HepG2 (cell line): ENCODE data around the gene LGALS16. TPM values are rescaled to one million over a fixed set of nuclear protein-coding genes. Genes with fewer than 3 reads are reported as not detected.

Experiments used
- CHD2 ChIP-seq: IDR thresholded peaks from 2 replicates; pipeline ENCODE4 v1.6.1; 2011; ENCODE audit warnings: low read depth, low read length, improper control_type of control experiment
- KLF16 ChIP-seq, 2 experiments: sonication (generic) in 1 of 2; formaldehyde crosslinking in 1 of 2; IDR thresholded peaks; 2 replicates each; pipeline versions ENCODE4 v1.6.1 to v1.8.0; 2016 to 2023; ENCODE audit warnings: missing genetic modification reagents in 2 of 2, missing compliant biosample characterization in 1 of 2
- KLF6 ChIP-seq: IDR thresholded peaks from 2 replicates; pipeline ENCODE4 v1.8.0; 2016; ENCODE audit warnings: missing biosample characterization, missing genetic modification reagents
- MIER2 ChIP-seq: IDR thresholded peaks from 2 replicates; pipeline ENCODE4 v1.6.1; 2016; ENCODE audit warnings: missing biosample characterization, missing genetic modification reagents
- MTF1 ChIP-seq: sonication (generic); formaldehyde crosslinking; IDR thresholded peaks from 2 replicates; pipeline ENCODE4 v1.5.0; 2020; ENCODE audit warnings: missing genetic modification reagents
- NKX3-1 ChIP-seq: sonication (generic); formaldehyde crosslinking; IDR thresholded peaks from 2 replicates; pipeline ENCODE4 v1.5.0; 2020; ENCODE audit warnings: missing genetic modification reagents
- THAP11 ChIP-seq: IDR thresholded peaks from 2 replicates; pipeline ENCODE4 v1.6.1; 2016; ENCODE audit warnings: missing biosample characterization, missing genetic modification reagents
- ZNF232 ChIP-seq: sonication (generic); formaldehyde crosslinking; IDR thresholded peaks from 2 replicates; pipeline ENCODE4 v1.4.0; 2020; ENCODE audit warnings: missing genetic modification reagents, borderline replicate concordance
- ZNF3 ChIP-seq: IDR thresholded peaks from 2 replicates; pipeline ENCODE4 v1.7.0; 2017; ENCODE audit warnings: inconsistent platforms
- ZNF331 ChIP-seq: sonication (generic); formaldehyde crosslinking; IDR thresholded peaks from 2 replicates; pipeline ENCODE4 v1.4.0; 2020; ENCODE audit warnings: missing genetic modification reagents
- ZSCAN9 ChIP-seq: IDR thresholded peaks from 2 replicates; pipeline ENCODE4 v1.6.1; 2016; ENCODE audit warnings: borderline replicate concordance
- polyA plus RNA-seq, 8 experiments: library from polyadenylated mRNA; depleted of rRNA in 3 of 8; stranded (reverse) in 7 of 8; unstranded in 1 of 8; fragments of >200 nt; fragmentation: Illumina TruSeq in 4 of 8; extraction: Trizol in 4 of 8; gene quantifications; 2 replicates each; pipeline versions ENCODE4 v1.2.1 to v1.2.3, GENCODE V29; 2011 to 2016; ENCODE audit warnings: low read depth in 4 of 8, missing spikeins in 1 of 8, mixed read lengths in 1 of 8; ENCODE audit not compliant: insufficient read depth in 1 of 8
- total RNA-seq, 5 experiments: library from RNA; depleted of rRNA; stranded (reverse); fragments of >200 nt; fragmentation: Illumina TruSeq; extraction: Trizol; gene quantifications; 2 replicates each; pipeline ENCODE4 v1.2.3, GENCODE V29; 2016; ENCODE audit warnings: low read depth in 1 of 5
- TF ChIP-seq, protein P1 (sequence below): sonication (generic); formaldehyde crosslinking; IDR thresholded peaks from 2 replicates; pipeline ENCODE4 v1.4.0; 2020; ENCODE audit warnings: missing genetic modification reagents, borderline replicate concordance
- TF ChIP-seq, protein P2 (sequence below): IDR thresholded peaks from 2 replicates; pipeline ENCODE4 v1.6.1; 2018; ENCODE audit warnings: missing genetic modification reagents
- TF ChIP-seq, protein P3 (sequence below): IDR thresholded peaks from 2 replicates; pipeline ENCODE4 v1.4.0; 2020; ENCODE audit warnings: mild to moderate bottlenecking, missing genetic modification reagents
- TF ChIP-seq, protein P4 (sequence below): sonication (generic); formaldehyde crosslinking; conservative IDR thresholded peaks from 2 replicates; pipeline ENCODE4 v1.8.0; 2022; ENCODE audit warnings: mild to moderate bottlenecking, moderate library complexity, missing genetic modification reagents
- TF ChIP-seq, protein P5 (sequence below), 2 experiments: IDR thresholded peaks; 2 replicates each; pipeline ENCODE4 v1.6.1; 2011 to 2012; ENCODE audit warnings: low read length in 2 of 2, borderline replicate concordance in 1 of 2, low read depth in 1 of 2, mild to moderate bottlenecking in 1 of 2, moderate library complexity in 1 of 2

The LGALS16 gene
- total and polyA plus RNA-seq, 2 of the 13 experiments (the other 11 are each of a cell fraction or from before 2014, with no cell fraction given) = not detected

DNA sequence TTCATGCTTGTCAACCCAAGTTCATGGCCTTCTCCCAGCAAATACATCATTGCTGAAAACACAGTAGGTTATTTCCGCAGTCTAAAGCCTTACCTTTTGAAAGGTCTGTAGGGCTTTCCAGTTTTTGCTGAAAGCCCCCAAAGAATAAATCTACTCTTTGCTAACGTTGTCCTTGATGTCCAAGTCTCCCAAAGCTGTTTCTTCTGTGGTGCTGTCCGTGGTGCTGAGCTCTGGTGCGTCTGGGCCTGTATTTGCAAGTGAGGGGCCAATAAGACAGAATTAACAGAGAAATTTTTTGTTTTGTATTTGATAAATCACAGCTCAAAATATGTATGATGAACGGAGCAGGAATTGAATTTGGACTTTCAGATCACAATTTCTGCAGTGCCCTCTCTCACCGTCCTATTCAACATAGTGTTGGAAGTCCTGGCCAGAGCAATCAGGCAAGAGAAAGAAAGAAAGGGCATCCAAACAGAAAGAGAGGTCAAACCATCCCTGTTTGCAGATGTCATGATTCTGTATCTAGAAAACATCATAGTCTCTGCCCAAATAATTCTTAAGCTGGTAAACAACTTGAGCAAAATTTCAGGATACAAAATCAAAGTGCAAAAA is 9.8 kb upstream of the LGALS16 start (continued):
- TF ChIP-seq KLF16 (CRISPR knock-in tag; IDR thresholded peaks at IDR 0.05) (peak in 1 of 2 experiments; percentile 52; a peak in 1 of 4 replicates), ZNF232 (CRISPR knock-in tag) (peak; percentile 56; the same call in 1 of the 2 replicates), MIER2 (CRISPR knock-in tag) (peak; percentile 96), ZSCAN9 (CRISPR knock-in tag) (peak; percentile 77; the same call in 1 of the 2 replicates), ZNF3 (CRISPR knock-in tag) (no peak), NKX3-1 (CRISPR knock-in tag) (peak; percentile 75; the same call in 1 of the 2 replicates), KLF6 (CRISPR knock-in tag) (0 out of 2 replicates have a peak, but pooled peaks have one; percentile 40), MTF1 (peak; percentile 32; the same call in 1 of the 2 replicates), CHD2 (no peak), THAP11 (peak; percentile 37; the same call in 1 of the 2 replicates), ZNF331 (CRISPR knock-in tag) (0 out of 2 replicates have a peak, but pooled peaks have one; percentile 13)
- TF ChIP-seq, protein P1, sequence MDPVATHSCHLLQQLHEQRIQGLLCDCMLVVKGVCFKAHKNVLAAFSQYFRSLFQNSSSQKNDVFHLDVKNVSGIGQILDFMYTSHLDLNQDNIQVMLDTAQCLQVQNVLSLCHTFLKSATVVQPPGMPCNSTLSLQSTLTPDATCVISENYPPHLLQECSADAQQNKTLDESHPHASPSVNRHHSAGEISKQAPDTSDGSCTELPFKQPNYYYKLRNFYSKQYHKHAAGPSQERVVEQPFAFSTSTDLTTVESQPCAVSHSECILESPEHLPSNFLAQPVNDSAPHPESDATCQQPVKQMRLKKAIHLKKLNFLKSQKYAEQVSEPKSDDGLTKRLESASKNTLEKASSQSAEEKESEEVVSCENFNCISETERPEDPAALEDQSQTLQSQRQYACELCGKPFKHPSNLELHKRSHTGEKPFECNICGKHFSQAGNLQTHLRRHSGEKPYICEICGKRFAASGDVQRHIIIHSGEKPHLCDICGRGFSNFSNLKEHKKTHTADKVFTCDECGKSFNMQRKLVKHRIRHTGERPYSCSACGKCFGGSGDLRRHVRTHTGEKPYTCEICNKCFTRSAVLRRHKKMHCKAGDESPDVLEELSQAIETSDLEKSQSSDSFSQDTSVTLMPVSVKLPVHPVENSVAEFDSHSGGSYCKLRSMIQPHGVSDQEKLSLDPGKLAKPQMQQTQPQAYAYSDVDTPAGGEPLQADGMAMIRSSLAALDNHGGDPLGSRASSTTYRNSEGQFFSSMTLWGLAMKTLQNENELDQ = 0 out of 2 replicates have a peak, but pooled peaks have one; percentile 60
- TF ChIP-seq, protein P2, sequence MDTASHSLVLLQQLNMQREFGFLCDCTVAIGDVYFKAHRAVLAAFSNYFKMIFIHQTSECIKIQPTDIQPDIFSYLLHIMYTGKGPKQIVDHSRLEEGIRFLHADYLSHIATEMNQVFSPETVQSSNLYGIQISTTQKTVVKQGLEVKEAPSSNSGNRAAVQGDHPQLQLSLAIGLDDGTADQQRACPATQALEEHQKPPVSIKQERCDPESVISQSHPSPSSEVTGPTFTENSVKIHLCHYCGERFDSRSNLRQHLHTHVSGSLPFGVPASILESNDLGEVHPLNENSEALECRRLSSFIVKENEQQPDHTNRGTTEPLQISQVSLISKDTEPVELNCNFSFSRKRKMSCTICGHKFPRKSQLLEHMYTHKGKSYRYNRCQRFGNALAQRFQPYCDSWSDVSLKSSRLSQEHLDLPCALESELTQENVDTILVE (CRISPR knock-in tag) = 0 out of 2 replicates have a peak, but pooled peaks have one; percentile 34
- TF ChIP-seq, protein P3, sequence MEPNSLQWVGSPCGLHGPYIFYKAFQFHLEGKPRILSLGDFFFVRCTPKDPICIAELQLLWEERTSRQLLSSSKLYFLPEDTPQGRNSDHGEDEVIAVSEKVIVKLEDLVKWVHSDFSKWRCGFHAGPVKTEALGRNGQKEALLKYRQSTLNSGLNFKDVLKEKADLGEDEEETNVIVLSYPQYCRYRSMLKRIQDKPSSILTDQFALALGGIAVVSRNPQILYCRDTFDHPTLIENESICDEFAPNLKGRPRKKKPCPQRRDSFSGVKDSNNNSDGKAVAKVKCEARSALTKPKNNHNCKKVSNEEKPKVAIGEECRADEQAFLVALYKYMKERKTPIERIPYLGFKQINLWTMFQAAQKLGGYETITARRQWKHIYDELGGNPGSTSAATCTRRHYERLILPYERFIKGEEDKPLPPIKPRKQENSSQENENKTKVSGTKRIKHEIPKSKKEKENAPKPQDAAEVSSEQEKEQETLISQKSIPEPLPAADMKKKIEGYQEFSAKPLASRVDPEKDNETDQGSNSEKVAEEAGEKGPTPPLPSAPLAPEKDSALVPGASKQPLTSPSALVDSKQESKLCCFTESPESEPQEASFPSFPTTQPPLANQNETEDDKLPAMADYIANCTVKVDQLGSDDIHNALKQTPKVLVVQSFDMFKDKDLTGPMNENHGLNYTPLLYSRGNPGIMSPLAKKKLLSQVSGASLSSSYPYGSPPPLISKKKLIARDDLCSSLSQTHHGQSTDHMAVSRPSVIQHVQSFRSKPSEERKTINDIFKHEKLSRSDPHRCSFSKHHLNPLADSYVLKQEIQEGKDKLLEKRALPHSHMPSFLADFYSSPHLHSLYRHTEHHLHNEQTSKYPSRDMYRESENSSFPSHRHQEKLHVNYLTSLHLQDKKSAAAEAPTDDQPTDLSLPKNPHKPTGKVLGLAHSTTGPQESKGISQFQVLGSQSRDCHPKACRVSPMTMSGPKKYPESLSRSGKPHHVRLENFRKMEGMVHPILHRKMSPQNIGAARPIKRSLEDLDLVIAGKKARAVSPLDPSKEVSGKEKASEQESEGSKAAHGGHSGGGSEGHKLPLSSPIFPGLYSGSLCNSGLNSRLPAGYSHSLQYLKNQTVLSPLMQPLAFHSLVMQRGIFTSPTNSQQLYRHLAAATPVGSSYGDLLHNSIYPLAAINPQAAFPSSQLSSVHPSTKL = no peak
- TF ChIP-seq, protein P4, sequence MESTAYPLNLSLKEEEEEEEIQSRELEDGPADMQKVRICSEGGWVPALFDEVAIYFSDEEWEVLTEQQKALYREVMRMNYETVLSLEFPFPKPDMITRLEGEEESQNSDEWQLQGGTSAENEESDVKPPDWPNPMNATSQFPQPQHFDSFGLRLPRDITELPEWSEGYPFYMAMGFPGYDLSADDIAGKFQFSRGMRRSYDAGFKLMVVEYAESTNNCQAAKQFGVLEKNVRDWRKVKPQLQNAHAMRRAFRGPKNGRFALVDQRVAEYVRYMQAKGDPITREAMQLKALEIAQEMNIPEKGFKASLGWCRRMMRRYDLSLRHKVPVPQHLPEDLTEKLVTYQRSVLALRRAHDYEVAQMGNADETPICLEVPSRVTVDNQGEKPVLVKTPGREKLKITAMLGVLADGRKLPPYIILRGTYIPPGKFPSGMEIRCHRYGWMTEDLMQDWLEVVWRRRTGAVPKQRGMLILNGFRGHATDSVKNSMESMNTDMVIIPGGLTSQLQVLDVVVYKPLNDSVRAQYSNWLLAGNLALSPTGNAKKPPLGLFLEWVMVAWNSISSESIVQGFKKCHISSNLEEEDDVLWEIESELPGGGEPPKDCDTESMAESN (CRISPR knock-in tag) = no peak
- TF ChIP-seq, protein P5, sequence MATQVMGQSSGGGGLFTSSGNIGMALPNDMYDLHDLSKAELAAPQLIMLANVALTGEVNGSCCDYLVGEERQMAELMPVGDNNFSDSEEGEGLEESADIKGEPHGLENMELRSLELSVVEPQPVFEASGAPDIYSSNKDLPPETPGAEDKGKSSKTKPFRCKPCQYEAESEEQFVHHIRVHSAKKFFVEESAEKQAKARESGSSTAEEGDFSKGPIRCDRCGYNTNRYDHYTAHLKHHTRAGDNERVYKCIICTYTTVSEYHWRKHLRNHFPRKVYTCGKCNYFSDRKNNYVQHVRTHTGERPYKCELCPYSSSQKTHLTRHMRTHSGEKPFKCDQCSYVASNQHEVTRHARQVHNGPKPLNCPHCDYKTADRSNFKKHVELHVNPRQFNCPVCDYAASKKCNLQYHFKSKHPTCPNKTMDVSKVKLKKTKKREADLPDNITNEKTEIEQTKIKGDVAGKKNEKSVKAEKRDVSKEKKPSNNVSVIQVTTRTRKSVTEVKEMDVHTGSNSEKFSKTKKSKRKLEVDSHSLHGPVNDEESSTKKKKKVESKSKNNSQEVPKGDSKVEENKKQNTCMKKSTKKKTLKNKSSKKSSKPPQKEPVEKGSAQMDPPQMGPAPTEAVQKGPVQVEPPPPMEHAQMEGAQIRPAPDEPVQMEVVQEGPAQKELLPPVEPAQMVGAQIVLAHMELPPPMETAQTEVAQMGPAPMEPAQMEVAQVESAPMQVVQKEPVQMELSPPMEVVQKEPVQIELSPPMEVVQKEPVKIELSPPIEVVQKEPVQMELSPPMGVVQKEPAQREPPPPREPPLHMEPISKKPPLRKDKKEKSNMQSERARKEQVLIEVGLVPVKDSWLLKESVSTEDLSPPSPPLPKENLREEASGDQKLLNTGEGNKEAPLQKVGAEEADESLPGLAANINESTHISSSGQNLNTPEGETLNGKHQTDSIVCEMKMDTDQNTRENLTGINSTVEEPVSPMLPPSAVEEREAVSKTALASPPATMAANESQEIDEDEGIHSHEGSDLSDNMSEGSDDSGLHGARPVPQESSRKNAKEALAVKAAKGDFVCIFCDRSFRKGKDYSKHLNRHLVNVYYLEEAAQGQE (IDR thresholded peaks at IDR 0.05; ENCODE audit: borderline replicate concordance in 1 of 2, low read depth in 1 of 2, low read length in 2 of 2) = peak; percentile 66 to 97
